Measurements from ENCODE around the gene LRSAM1. TPM values are rescaled to one million over a fixed set of nuclear protein-coding genes. Genes with fewer than 3 reads are reported as not detected.
A peak's percentile ranks its signal among the peaks of the same experiment; 100 is the strongest.

LRSAM1 gene
- polyA plus RNA-seq, 1 experiment: 5.2 TPM

DNA sequence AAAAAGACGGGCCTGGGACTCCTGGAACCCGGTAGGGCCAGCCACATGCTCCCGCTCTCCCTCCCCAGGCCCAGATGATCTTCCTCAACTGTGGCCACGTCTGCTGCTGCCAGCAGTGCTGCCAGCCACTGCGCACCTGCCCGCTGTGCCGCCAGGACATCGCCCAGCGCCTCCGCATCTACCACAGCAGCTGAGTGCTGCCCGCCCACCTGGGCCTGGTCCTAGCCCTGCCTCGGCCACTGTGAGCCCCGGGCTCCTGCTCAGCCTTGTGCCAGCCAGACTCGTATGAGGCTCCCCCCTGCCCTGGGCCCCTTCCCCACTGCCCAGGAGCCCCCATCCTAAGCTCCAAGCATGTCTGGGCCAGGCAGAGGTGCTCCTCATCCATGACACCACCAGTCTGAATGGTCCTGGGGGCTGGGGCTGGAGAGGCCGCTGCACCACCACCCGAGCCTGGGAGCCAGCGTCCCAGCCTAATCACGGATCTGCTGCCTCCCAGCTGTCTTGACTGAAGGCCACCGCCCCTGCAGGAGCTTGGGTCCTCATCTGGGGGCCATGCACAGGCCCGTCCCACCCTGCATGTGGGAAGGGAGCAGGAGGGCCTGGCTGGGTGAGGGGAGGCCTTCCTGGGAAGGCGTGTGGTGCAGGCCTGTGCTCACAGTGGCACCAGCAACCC is 51.5 kb downstream of the LRSAM1 start:
- TF ChIP-seq, protein P1, sequence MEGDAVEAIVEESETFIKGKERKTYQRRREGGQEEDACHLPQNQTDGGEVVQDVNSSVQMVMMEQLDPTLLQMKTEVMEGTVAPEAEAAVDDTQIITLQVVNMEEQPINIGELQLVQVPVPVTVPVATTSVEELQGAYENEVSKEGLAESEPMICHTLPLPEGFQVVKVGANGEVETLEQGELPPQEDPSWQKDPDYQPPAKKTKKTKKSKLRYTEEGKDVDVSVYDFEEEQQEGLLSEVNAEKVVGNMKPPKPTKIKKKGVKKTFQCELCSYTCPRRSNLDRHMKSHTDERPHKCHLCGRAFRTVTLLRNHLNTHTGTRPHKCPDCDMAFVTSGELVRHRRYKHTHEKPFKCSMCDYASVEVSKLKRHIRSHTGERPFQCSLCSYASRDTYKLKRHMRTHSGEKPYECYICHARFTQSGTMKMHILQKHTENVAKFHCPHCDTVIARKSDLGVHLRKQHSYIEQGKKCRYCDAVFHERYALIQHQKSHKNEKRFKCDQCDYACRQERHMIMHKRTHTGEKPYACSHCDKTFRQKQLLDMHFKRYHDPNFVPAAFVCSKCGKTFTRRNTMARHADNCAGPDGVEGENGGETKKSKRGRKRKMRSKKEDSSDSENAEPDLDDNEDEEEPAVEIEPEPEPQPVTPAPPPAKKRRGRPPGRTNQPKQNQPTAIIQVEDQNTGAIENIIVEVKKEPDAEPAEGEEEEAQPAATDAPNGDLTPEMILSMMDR (IDR thresholded peaks at IDR 0.05; ENCODE audit: insufficient read depth, low read depth, low read length): no peak
- no peak for DNase-seq (ENCODE audit: low read depth)
- CTCF ChIA-PET: interaction anchor here (0.5 to 2.7 kb wide), 14 partner anchors 9 to 232 kb away, joined by 3 to 20 read pairs (median 6); partner anchors contain the start of gene TOR2A
- Histone ChIP-seq H3K27me3 (ENCODE audit: control insufficient read depth, insufficient read depth, low read length) (no peaks in the 10 kb centered on the region), H3K36me3 (ENCODE audit: control insufficient read depth, insufficient read depth, low read length) (peaks cover 57% of the 10 kb centered on the region), H3K4me3 (ENCODE audit: low read depth, low read length) (no peak overlapping the region)
- POLR2A ChIA-PET: no interaction called here

DNA sequence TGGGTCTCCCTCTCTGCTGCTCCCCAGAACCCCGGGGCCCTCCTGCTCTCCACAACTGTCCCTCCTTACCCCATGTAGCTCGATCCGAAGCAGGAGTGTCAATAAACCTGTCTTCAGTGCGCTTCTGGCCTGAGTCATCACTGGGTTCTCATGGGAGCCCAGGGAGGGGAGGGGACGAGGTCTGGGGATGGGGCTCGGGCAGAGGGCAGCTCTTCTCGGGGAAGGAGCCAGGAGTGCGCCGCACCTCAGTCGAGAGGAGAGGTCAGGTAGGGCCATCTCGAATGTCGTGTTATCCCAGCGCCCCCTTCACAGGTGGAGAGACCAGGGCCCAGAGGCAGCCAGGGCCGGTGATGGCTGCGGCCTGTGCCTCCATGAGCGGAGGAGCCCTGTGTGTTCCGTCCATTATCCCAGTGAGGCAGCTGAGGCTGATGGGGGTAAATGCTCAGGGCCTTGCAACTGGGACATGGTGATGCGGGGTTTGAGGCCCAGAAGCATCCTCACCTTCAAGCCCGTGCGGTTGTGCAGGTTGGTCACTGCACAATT is 52.1 kb downstream of the LRSAM1 start:
- no peaks in the 10 kb centered on the region for H3K27me3 ChIP-seq (ENCODE audit: control insufficient read depth, insufficient read depth, low read length)
- peaks cover 62% of the 10 kb centered on the region for H3K36me3 ChIP-seq (ENCODE audit: control insufficient read depth, insufficient read depth, low read length)
- no peak overlapping the region for H3K4me3 ChIP-seq (ENCODE audit: low read depth, low read length)
- ChIA-PET POLR2A (no interaction called here), CTCF (interaction anchor here (0.6 to 2.7 kb wide), 17 partner anchors 10 to 282 kb away, joined by 3 to 20 read pairs (median 5); partner anchors contain the start of genes CDK9 and TOR2A)
- DNase-seq (ENCODE audit: low read depth): no peak
- TF ChIP-seq, protein P1 (IDR thresholded peaks at IDR 0.05; ENCODE audit: insufficient read depth, low read depth, low read length): no peak

DNA sequence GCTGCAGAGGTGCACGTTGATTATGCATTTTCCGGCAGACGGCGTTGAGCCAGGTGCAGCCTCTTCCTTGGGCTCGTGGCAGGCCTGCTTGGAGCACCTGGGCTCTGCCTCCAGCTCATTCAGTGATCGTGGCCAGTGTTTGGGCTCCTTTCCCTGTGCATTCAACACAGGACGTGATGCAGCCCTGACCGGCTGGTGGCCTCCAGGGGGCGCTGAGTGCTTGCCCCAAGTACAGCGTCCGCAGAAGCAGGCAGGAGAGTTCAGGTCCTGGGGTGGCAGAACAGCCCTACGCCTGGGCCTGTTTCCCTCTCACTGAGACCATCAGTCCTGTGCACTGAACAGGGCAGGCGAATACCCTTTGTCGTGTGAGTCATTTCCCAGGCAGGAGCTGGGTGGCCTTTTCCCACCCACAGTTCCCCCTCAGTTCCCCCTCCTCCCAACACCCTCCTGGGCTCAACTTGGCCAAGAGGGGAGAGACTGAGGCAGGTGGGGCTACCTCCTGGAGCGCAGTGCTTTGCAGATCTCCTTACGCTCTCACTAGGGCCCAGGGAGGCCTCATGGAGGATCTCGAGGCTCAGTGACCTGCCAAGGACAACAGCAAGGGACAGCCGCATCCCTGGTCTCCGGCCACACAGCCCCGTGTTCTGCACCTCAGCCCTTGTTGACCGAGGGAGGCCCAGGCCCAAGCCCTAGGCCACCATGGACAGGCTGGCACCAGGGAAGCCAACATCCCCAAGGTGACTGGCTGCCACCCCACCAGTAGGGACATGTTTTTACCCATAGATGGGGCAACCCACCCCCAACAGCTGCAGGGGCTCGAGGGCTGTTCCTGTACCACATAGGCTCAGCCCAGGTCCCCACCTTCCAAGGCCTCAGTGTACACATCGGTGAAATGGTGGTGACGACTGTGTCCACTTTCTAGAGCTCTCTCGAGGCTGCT is 52.9 kb downstream of the LRSAM1 start:
- no peak for DNase-seq (ENCODE audit: low read depth)
- peaks cover 69% of the 10 kb centered on the region for H3K36me3 ChIP-seq (ENCODE audit: control insufficient read depth, insufficient read depth, low read length)
- POLR2A ChIA-PET: no interaction called here

DNA sequence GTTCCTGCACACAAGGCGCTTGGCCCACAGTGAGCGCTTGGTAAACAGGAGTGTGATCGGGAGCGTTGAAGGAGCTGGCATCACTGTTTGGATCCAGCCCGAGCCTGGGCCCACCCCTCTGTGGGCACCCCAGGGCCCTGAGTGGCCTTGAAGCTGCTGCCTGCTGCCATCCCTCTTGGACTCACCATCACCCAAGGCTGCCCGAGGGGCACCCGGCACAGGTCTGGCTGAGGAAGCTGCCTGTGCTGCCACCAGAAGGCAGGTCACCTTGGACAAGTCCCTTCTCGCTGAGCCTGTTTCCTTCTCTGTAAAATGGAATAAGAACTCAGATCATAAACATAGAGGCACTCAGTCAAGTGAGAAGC is 53.6 kb downstream of the LRSAM1 start:
- TF ChIP-seq, protein P1 (IDR thresholded peaks at IDR 0.05; ENCODE audit: insufficient read depth, low read depth, low read length): no peak
- peaks cover 70% of the 10 kb centered on the region for H3K36me3 ChIP-seq (ENCODE audit: control insufficient read depth, insufficient read depth, low read length)
- ChIA-PET POLR2A (no interaction called here), CTCF (interaction anchor here (0.9 to 2.7 kb wide), 10 partner anchors 11 to 230 kb away, joined by 3 to 21 read pairs (median 5); partner anchors contain the start of gene TOR2A)
- H3K4me3 ChIP-seq (ENCODE audit: low read depth, low read length): no peak overlapping the region
- no peak for DNase-seq (ENCODE audit: low read depth)
- H3K27me3 ChIP-seq (ENCODE audit: control insufficient read depth, insufficient read depth, low read length): no peaks in the 10 kb centered on the region

More for the DNA sequence above, 52.9 kb downstream of the LRSAM1 start:
- H3K27me3 ChIP-seq (ENCODE audit: control insufficient read depth, insufficient read depth, low read length): no peaks in the 10 kb centered on the region
- H3K4me3 ChIP-seq (ENCODE audit: low read depth, low read length): no peak overlapping the region
- CTCF ChIA-PET: interaction anchor here (0.6 to 2.7 kb wide), 21 partner anchors 11 to 281 kb away, joined by 3 to 21 read pairs (median 5); partner anchors contain the start of genes CDK9 and TOR2A
- TF ChIP-seq, protein P1 (IDR thresholded peaks at IDR 0.05; ENCODE audit: insufficient read depth, low read depth, low read length): peak; percentile 90
